ENCODE data around the gene AGAP3.

Gene AGAP3

DNA sequence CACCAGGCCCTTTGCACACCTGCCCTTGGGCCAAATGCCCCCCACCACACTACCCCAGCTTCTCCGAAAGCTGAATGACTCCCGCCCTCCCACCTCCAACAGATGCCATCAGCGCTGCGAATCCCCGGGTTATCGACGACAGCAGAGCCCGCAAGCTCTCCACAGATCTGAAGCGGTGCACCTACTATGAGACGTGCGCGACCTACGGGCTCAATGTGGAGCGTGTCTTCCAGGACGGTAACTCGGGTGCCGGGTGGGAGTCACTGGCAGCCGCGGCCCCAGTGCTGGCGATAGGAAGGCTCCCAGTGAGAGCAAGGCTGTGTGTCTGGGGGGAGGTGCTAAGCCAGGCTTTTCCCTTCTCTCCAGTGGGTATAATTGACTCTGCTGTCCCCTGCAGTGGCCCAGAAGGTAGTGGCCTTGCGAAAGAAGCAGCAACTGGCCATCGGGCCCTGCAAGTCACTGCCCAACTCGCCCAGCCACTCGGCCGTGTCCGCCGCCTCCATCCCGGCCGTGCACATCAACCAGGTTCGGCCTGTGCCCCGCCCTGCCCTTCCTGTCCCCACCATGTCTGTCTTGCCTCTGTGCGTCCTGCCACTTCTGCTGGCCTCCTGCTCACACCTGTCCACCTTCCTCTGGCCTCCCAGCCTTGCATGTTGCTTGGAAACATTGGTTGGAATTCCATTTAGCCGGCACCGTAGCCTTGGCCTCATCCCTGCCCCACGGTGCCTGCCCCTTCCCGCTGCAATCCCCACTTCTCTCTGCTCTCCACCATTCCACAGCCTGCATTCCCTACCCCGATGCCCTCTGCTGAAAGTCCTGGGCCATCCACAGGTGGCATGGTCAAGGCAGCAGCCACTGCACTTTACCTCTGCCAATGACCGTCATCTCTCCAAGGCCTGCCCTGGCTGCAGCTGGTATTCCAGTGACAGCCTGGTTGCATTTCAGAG is 32.1 kb downstream of the AGAP3 start:
- DNase-seq (ENCODE audit: low read depth, low spot score) = no peak
- H3K4me3 ChIP-seq (ENCODE audit: low read length) = peak overlapping the region; percentile 50

- DNase-seq (ENCODE audit: low read depth, low spot score) = no peak
- H3K4me3 ChIP-seq (ENCODE audit: low read length) = no peak overlapping the region
These were observed 32.8 kb downstream of the AGAP3 start for GRCh38 chr7:151119055-151119415.

GRCh38 chr7:151119902-151120301 is 33.6 kb downstream of the AGAP3 start:
- DNase-seq (ENCODE audit: low read depth, low spot score) = no peak
- no peak overlapping the region for H3K4me3 ChIP-seq (ENCODE audit: low read length)

DNA sequence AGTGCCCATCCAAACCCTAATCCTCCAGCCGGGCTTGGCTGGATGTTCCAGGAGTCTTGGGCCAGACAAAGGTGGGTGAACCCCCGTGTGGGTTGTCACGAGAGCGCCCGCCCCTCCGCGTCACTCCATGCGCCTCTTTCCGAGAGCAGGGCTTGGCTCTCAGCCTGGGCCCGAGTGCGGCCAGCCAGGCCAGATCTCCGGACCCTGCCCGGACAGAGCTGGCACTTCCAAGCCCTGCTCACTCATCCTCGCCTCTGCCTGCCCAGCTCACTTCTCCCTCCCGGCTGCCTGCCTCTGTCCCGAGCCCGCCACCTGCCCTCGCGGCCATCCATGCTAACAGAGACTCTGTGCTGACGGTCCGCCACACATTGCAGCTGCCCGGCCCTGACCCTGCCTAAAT is 34.6 kb downstream of the AGAP3 start:
- H3K4me3 ChIP-seq (ENCODE audit: low read length) = no peak overlapping the region
- no peak for DNase-seq (ENCODE audit: low read depth, low spot score)

DNA sequence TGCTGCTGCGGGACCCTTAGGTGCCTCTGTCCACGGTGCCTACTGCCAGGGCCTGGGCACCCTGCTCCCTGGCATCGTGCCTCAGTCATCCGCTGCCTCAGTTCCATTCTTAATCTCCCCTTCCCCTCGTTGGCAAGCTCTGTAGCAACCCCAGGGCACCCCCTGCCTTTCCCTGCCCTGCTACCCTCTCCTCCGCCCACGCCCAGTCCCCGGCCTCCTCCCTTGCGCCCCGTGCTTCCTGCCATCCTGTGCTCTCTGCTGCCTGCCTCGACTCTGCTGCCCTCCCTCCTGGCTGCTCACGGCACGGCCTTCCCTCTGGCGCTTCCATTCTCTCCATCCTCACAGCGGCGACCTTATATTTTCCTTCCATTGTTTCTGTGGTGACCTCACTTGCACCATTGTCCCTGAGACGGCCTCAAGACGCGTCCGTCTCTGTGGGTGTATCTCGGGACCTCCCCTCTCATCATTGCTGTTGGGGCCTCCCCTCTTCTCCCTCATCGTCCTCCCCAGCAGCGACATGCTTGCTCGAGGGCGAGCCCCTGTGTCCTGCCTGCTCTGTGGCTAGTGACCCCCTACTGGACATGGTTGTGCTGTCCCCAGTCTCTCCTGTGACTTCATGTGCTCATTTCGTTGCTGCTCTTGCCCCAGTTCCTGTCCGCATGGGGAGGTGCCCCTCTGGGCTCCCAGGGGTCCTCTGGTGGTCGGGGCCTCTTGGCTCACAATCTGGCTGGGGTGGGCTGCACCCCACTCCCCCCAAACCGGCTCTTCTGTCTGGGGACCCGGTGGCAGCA is 35.3 kb downstream of the AGAP3 start:
- no peak overlapping the region for H3K4me3 ChIP-seq (ENCODE audit: low read length)
- no peak for DNase-seq (ENCODE audit: low read depth, low spot score)

GRCh38 chr7:151122276-151122675 is 36.0 kb downstream of the AGAP3 start:
- H3K4me3 ChIP-seq (ENCODE audit: low read length) = no peak overlapping the region
- no peak for DNase-seq (ENCODE audit: low read depth, low spot score)

GRCh38 chr7:151122796-151123157 is 36.5 kb downstream of the AGAP3 start:
- H3K4me3 ChIP-seq (ENCODE audit: low read length) = no peak overlapping the region
- no peak for DNase-seq (ENCODE audit: low read depth, low spot score)

- H3K4me3 ChIP-seq (ENCODE audit: low read length) = no peak overlapping the region
- DNase-seq (ENCODE audit: low read depth, low spot score) = no peak
These were observed 37.0 kb downstream of the AGAP3 start for GRCh38 chr7:151123158-151123821.

GRCh38 chr7:151123822-151124464 is 37.7 kb downstream of the AGAP3 start:
- no peak overlapping the region for H3K4me3 ChIP-seq (ENCODE audit: low read length)
- DNase-seq (ENCODE audit: low read depth, low spot score) = peak; percentile 61

GRCh38 chr7:151124481-151124880 is 38.2 kb downstream of the AGAP3 start:
- no peak overlapping the region for H3K4me3 ChIP-seq (ENCODE audit: low read length)
- DNase-seq (ENCODE audit: low read depth, low spot score) = no peak

- no peak overlapping the region for H3K4me3 ChIP-seq (ENCODE audit: low read length)
- no peak for DNase-seq (ENCODE audit: low read depth, low spot score)
These were observed 38.7 kb downstream of the AGAP3 start for GRCh38 chr7:151124899-151125399.

DNA sequence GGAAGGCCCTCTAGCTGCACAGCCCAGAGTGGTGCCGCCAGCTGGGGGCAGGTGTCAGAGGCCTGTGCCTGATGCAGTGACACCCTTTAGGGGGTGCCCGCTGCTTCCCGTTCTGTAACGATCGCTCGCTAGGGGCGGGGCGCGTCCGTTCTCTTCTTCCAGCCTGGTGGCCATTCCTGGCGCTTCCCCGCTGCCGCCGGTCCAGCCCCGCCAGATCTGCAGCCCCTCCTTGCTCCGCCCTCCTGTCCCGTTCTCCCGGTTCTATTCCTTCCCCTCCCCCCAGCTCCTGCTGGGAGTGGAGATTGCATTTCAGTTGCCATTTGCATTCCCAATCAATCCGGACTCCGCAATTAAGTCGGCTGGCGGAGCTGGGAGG is 39.2 kb downstream of the AGAP3 start:
- H3K4me3 ChIP-seq (ENCODE audit: low read length) = no peak overlapping the region

DNA sequence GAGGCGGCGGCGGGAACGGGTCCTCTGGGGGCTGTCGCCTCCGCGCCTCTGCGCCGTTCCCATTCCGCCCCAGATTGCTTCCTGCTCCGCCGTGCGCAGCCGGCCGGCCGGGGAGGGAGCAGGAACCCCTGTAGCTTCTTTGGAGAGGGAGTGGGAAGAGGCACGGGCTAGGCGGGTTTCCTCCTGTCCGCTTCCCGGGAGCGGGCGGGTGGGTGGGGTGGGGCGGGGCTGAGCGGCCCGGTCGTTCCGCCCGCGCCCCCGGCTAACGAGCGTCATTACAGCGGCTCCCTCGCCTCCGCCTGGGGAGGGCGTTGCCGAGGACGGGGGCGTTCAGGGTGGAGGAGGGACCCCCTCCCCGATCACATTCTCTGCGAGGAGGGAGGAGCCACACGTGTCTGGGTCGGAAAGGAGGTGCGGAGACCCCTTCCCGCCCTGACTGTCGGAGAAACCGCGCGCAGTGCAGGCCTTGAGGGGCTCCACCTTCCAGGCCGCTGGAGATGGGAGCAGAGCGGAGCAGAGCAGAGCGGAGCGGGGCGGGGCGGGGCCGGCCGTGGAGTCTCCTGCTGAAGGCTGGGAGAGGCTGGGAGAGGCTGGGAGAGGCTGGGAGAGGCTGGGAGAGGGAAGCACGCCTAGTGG is 39.7 kb downstream of the AGAP3 start:
- no peak for DNase-seq (ENCODE audit: low read depth, low spot score)
- no peak overlapping the region for H3K4me3 ChIP-seq (ENCODE audit: low read length)

More for the DNA sequence above, 39.2 kb downstream of the AGAP3 start:
- DNase-seq (ENCODE audit: low read depth, low spot score) = no peak

- no peak overlapping the region for H3K4me3 ChIP-seq (ENCODE audit: low read length)
- DNase-seq (ENCODE audit: low read depth, low spot score) = no peak
These were observed 40.3 kb downstream of the AGAP3 start for GRCh38 chr7:151126491-151127137.

DNA sequence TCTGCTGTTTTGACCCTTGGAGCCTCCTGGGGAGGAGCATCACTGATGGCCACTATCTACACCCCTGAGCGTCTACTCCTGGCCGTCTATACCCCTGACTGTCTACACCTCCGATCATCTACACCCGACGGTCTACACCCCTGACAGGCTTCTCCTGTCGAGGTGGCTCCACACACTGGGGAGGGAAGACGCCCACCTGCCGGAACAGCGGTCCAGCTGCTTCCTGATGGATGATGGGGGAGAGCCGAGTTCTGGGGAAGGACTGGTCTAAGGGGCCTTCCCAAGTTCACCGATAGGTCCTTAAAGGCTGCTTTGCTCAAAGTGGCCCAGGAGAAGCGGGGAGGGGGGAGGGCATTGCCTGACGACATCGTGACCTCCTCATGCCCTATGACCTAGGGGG is 41.9 kb downstream of the AGAP3 start:
- DNase-seq (ENCODE audit: low read depth, low spot score) = no peak
- H3K4me3 ChIP-seq (ENCODE audit: low read length) = no peak overlapping the region

GRCh38 chr7:151128716-151129115 is 42.4 kb downstream of the AGAP3 start:
- H3K4me3 ChIP-seq (ENCODE audit: low read length) = no peak overlapping the region
- DNase-seq (ENCODE audit: low read depth, low spot score) = no peak

GRCh38 chr7:151129117-151129959 is 43.1 kb downstream of the AGAP3 start:
- H3K4me3 ChIP-seq (ENCODE audit: low read length) = no peak overlapping the region
- no peak for DNase-seq (ENCODE audit: low read depth, low spot score)
